H1 (cell line): ENCODE measurements around the gene DBX1.
A peak's percentile ranks its signal among the peaks of the same experiment; 100 is the strongest.

Source experiments
- CBX8 ChIP-seq: fragments of 300-800, 300-1000 bp; sonication (generic); IDR thresholded peaks from 2 replicates; pipeline ENCODE4 v1.7.1; 2016; ENCODE audit warnings: low read depth, low read length, borderline replicate concordance
- JUN ChIP-seq: IDR thresholded peaks from 2 replicates; pipeline ENCODE4 v1.6.1; 2011; ENCODE audit warnings: low read depth, mild to moderate bottlenecking, improper control_type of control experiment, low read length
- ZNF274 ChIP-seq: IDR thresholded peaks from 2 replicates; pipeline ENCODE4 v1.7.0; 2012; ENCODE audit warnings: low read length, borderline replicate concordance; ENCODE audit errors: extremely low read depth
- TF ChIP-seq, protein P1 (sequence below), 3 experiments: IDR thresholded peaks; 1 replicate in 2 of 3; 2 replicates in 1 of 3; pipeline versions ENCODE4 v1.5.1 to v1.6.1; 2011; ENCODE audit warnings: low read length in 3 of 3, mild to moderate bottlenecking in 3 of 3, inconsistent platforms in 2 of 3, low read depth in 1 of 3, moderate library complexity in 1 of 3; ENCODE audit not compliant: insufficient read depth in 1 of 3; ENCODE audit errors: control extremely low read depth in 1 of 3

DNA sequence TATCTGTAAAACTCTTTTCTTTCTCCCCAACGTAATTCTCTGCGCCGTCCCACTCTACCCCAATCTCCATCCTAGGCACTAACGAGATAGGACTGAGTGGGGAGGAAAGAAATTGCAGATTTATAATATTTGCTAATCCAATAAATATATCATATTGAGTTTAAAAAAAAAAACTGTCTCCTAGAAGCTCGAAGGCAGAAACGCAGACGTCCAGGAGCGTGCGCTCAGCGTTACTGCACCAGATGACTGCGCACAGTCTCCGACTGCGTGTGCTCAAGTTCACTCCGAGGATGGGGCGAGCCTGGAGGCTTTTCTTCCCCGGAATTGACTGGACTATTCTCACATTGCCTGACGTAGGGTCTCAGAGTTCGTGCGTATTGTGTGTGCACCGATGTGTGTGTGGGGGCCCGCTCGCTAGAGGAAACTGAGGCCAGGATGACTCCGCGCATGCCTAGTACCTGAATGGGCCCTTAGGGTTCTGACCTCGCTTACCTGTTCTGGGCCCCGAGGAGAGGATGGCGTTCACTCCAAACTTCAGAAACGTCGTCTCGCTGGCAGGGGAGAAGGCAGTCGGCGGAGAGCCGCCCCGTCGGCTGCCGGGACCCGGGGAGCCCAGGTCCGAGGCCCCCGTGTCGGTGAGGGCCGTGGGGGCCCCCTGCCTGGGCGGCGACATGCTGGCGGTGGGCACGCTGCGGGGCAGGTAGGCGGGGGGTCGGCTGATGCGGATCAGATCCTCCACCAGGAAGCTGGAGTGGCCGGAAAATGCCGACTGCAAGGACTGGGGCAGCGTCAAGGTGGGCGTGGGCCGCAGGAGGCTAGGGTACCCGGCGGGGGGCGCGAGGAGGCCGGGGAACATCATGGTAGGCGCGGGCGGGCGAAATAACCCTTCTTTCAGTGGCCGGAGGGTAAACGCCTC, 551 bp downstream of the DBX1 start:
- 0 out of 2 replicates have a peak, but pooled peaks have one; percentile 6 for TF ChIP-seq CBX8
- TF ChIP-seq JUN, result no peak
- TF ChIP-seq, protein P1, sequence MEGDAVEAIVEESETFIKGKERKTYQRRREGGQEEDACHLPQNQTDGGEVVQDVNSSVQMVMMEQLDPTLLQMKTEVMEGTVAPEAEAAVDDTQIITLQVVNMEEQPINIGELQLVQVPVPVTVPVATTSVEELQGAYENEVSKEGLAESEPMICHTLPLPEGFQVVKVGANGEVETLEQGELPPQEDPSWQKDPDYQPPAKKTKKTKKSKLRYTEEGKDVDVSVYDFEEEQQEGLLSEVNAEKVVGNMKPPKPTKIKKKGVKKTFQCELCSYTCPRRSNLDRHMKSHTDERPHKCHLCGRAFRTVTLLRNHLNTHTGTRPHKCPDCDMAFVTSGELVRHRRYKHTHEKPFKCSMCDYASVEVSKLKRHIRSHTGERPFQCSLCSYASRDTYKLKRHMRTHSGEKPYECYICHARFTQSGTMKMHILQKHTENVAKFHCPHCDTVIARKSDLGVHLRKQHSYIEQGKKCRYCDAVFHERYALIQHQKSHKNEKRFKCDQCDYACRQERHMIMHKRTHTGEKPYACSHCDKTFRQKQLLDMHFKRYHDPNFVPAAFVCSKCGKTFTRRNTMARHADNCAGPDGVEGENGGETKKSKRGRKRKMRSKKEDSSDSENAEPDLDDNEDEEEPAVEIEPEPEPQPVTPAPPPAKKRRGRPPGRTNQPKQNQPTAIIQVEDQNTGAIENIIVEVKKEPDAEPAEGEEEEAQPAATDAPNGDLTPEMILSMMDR (IDR thresholded peaks at IDR 0.05; ENCODE audit: control extremely low read depth in 1 of 3, insufficient read depth in 1 of 3, low read depth in 1 of 3, low read length in 3 of 3), result no peak
- no peak for TF ChIP-seq ZNF274
